Glomerular visceral epithelial cell (primary cell): ENCODE measurements around the gene SETD1B.

ENCODE experiments used
- DNase-seq: peaks from one replicate; pipeline ENCODE4 v3.0.0-alpha.2; 2016; ENCODE audit errors: extremely low spot score

SETD1B gene

GRCh38 chr12:121795034-121795968 is 8.5 kb upstream of the SETD1B start:
- peak; percentile 87 for DNase-seq

- peak; percentile 94 for DNase-seq
Observed at GRCh38 chr12:121796855-121797751, 6.7 kb upstream of the SETD1B start.

- DNase-seq: no peak
Observed at GRCh38 chr12:121797937-121798786, 5.6 kb upstream of the SETD1B start.

- no peak for DNase-seq
Observed at GRCh38 chr12:121798787-121799155, 5.0 kb upstream of the SETD1B start.

- DNase-seq: peak; percentile 73
Observed at GRCh38 chr12:121799156-121799841, 4.5 kb upstream of the SETD1B start.

- peak; percentile 92 for DNase-seq
Observed at GRCh38 chr12:121799842-121800693, 3.7 kb upstream of the SETD1B start.

GRCh38 chr12:121800694-121801594 is 2.9 kb upstream of the SETD1B start:
- DNase-seq: peak; percentile 69

- DNase-seq: peak; percentile 34
Observed at GRCh38 chr12:121801595-121802484, 2.0 kb upstream of the SETD1B start.

GRCh38 chr12:121802485-121802842 is 1.3 kb upstream of the SETD1B start:
- no peak for DNase-seq

- peak; percentile 94 for DNase-seq
Observed at GRCh38 chr12:121802843-121803698, 738 bp upstream of the SETD1B start.

GRCh38 chr12:121804417-121805111 is 755 bp downstream of the SETD1B start:
- DNase-seq: peak; percentile 73

GRCh38 chr12:121805171-121806008 is 1.6 kb downstream of the SETD1B start:
- no peak for DNase-seq

- DNase-seq: no peak
Observed at GRCh38 chr12:121806009-121806545, 2.3 kb downstream of the SETD1B start.

- DNase-seq: no peak
Observed at GRCh38 chr12:121806546-121807423, 3.0 kb downstream of the SETD1B start.
